ENCODE results near the gene ITGA2B.
"Not testable (repeated sequence)": the region's sequence is repeated elsewhere in the genome, so short reads cannot be mapped to it uniquely, and the experiment has no call there.

ITGA2B gene

GRCh38 chr17:44351961-44352827, 37.3 kb downstream of the ITGA2B start:
- DNase-seq = no peak

DNA sequence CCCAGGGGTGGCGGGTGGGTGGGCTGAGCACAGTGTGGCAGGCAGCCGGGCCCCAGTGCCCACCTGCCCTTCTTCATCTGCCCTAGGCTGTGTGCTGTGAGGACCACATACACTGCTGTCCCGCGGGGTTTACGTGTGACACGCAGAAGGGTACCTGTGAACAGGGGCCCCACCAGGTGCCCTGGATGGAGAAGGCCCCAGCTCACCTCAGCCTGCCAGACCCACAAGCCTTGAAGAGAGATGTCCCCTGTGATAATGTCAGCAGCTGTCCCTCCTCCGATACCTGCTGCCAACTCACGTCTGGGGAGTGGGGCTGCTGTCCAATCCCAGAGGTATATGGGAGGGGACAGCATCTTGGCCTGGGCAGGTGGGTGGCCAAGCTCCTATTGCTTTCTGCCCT, 38.0 kb downstream of the ITGA2B start:
- DNase-seq = no peak

DNA sequence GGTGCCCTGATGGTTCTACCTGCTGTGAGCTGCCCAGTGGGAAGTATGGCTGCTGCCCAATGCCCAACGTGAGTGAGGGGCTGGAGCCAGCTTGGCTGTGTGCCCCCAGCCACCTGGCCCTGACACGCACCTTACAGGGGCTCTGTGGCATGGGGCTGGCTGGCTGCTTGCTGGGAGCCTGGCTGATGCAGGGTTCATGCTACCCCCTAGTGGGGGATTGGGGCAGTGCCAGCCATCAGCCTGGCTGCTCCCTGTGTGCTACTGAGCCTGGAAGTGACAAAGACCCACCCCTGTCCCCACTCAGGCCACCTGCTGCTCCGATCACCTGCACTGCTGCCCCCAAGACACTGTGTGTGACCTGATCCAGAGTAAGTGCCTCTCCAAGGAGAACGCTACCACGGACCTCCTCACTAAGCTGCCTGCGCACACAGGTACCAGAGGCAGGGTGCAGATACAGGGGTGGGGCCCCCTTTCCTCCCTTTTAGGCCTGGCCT, 38.7 kb downstream of the ITGA2B start:
- peak; percentile 72 for DNase-seq

DNA sequence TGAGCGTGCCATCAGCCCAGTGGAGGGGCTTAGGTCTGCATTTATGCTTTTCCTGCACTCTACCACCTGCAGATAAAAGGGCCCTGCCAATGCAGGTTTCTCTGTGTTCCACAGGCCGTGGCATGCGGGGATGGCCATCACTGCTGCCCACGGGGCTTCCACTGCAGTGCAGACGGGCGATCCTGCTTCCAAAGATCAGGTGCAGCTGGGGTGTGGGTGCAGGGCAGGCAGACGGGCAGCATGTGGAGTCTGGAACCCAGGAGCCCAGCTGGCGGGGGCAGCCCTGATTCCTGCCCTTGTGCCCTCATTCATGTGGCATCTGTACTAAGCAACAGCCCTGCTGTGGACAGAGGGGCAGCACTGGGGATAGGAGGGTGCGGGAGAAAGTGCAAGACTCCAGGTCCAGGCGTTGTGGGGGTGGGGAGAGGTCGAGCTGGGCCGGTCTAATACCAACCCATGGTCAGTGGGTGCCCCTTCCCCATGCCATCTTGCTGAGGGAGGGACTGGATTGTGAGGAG, 39.8 kb downstream of the ITGA2B start:
- no peak for DNase-seq

- DNase-seq = no peak
These were observed 40.5 kb downstream of the ITGA2B start for GRCh38 chr17:44348988-44349364.

- DNase-seq = no peak
These were observed 41.0 kb downstream of the ITGA2B start for GRCh38 chr17:44348234-44348987.

- DNase-seq = not testable (repeated sequence)
These were observed 42.0 kb downstream of the ITGA2B start for GRCh38 chr17:44347206-44348055.

DNA sequence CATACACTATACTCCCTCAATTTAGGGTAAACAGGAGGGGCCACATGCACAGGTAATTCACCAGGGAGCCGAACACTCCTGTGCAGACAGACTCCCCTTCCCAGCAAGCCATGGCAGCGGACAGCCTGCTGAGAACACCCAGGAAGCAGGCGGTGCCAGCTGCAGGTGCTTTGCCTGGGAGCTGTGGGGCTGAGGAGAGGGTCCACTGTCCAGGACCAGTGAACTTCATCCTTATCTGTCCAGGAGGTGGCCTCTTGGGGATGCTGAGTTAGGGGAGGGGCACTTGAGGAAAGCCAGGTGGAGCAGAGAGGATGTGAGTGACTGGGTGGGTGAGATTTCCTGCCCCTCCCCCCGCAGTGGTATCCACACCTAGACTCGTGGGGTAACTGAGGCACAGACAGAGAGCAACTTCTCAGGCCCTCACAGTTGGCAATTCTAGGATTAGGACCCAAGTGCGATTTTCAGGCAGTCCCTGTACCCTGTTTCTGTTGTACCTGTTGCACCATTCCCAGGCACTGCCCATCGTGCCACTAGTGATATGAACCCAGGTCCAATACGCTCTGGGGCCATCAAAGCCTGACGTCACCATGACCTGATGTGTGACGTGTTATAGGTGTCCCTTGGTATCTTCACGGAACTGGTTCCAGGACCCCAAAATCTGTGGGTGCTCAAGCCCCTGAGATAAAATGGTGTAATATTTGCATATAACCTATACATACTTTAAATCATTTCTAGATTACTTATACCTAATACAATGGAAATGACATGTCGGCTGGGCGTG, 43.2 kb downstream of the ITGA2B start:
- DNase-seq = no peak

- peak; percentile 32 for DNase-seq
These were observed 43.9 kb downstream of the ITGA2B start for GRCh38 chr17:44345454-44346026.

DNA sequence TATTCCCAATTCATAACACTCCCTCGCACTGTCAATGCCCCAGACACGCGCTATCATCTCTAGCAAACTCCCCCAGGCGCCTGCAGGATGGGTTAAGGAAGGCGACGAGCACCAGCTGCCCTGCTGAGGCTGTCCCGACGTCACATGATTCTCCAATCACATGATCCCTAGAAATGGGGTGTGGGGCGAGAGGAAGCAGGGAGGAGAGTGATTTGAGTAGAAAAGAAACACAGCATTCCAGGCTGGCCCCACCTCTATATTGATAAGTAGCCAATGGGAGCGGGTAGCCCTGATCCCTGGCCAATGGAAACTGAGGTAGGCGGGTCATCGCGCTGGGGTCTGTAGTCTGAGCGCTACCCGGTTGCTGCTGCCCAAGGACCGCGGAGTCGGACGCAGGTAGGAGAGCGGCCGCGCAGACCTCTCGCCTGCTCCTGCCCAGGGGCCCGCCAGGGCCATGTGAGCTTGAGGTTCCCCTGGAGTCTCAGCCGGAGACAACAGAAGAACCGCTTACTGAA, 44.5 kb downstream of the ITGA2B start, which contains the start of gene GRN:
Gene GRN (plus strand): TSS at position 364 of the 515 bp plus-strand sequence. CDS start 3,863 bp downstream, outside the sequence.
- DNase-seq = peak; percentile 80

DNA sequence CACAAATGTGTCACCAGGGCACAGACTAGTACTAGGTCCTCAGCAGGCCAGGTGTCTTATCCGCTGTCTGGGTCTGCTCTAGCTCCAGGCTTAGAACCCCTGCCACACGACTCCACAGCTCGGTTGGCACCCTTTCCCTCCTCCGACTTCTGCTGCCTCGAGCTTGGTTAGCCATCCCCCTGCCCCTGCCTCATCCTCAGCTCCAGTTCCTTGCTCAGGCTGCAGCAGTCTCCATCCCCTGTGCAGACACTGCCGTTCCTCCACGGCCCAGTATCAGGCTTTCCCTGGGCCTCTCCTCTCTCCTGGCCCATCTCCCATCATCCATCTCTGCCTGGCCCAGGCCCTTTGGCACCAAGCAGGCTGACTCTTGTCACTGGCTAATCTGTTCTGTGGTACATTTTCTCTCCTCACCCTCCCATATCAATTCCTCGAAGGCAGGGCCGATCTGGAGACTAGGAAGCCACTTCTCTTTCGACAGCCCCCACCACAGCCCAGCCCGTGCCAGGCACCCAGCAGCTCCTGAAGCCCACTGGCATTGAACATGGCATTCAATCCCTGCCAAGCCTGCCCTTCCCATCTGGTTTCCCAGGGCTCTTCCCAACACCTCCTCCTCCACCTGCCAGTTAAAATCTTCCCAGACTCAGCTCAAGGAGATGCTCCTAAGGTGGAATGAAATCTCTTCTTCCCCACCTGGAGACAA, 45.8 kb downstream of the ITGA2B start:
- no peak for DNase-seq

DNA sequence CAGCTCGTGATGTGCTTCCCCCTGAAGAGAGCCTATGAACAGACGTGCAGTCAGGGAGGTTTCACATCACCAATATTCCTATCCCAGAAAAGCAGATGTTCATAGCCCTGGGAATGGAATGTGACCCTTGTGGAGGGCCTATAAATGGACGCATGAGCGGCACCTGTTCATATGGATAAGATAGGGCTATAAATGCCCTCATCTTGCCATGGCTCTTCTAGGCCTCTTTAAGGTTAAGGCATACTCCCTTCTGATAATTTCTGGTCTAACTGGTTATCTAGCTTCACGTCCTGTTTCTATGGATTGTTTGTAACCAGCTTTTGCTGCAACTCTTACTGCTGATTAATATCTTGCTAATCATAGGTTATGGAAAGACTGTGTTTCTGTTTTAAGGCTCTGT, 48.9 kb downstream of the ITGA2B start:
- DNase-seq = not testable (repeated sequence)

GRCh38 chr17:44338702-44339101, 50.7 kb downstream of the ITGA2B start:
- no peak for DNase-seq

DNA sequence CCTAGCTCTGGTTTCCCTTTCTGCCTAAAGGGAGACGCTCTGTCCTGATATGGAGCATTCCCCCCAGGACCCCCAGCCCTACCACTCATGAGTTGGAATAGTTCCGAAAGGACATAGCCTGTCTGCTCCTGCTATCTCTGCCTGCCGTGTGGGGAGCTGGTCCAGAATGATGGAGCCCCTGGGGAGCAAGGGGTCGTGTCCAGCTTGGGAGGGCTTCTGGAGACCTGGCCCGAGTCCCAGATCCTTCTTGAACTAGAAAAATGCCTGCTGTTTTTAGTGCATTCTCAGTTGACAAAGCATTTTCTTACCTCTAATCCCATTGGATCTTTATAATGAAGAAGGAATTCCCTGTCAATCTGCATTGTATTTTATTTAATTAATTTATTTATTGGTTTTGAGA, 53.5 kb downstream of the ITGA2B start:
- no peak for DNase-seq

DNA sequence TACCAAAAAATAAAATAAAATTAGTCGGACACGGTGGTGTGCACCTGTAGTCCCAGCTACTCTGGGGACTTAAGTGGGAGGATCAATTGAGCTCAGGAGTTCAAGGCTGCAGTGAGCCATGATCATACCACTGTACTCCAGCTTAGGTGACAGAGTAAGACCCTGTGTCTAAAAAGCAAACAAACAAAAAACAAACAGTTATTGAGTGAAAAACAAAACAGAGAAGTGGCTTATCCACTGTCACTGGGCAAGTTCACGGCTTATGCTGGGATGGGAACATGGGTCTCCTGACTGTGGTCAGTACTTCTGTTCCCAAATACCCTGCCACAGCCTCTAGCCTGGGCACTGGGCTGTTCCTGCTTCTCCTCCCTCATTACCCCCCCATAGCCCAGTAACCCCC, 53.9 kb downstream of the ITGA2B start:
- DNase-seq = no peak

DNA sequence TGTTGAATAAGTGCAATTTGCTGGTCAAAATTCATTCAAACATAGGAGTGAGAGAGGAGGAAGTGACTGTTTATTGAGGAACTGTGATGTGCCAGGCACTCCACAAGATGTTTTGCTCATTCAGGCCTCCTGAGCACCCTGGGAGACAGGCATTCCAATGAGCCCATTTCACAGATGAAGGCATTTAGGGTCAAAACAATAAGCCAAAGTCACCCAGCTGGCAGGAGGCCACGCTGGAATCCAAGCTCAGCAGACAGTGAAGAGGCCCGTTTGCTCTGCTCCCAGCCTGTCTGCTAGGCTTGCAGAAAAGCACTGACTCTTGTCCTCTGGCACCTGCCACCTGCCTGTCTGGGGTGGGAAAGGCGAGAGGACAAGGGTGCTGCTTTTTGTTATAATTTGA, 54.7 kb downstream of the ITGA2B start:
- DNase-seq = no peak

GRCh38 chr17:44334315-44334714, 55.1 kb downstream of the ITGA2B start:
- no peak for DNase-seq

DNA sequence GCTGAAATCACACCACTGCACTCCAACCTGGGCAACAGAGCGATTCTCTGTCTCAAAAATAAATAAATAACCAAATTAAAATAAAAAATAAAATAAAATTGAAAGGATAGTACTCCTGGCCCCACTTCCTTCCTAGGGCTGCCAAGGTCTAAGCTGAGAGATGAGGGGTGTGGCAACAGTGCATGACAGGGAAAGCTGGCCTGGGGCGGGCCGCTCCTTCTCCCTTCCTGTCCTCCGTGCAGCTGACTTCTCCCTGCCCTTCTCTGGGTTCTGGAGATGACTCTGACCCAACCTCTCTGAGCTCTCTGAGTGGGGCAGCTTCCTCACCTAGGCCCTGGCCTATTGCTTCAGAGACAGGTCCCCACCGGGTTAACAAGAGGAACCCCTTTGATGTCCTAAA, 56.1 kb downstream of the ITGA2B start:
- no peak for DNase-seq

- peak; percentile 66 for DNase-seq
These were observed 58.1 kb downstream of the ITGA2B start for GRCh38 chr17:44331249-44331760.

DNA sequence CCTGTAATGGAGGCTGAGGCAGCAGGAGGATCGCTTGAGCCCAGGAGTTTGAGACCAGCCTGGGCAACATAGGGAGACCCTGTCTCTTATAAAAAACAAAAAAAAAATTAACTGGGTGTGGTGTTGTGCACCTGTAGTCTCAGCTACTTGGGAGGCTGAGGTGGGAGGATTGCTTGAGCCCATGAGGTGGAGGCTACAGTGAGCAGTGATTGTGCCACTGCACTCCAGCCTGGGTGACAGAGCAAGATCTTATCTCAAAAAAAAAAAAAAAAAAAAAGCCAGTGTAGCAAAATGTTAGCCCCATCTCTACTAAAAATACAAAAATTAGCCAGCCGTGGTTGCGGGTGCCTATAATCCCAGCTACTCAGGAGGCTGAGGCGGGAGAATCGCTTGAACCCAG, 59.2 kb downstream of the ITGA2B start:
- not testable (repeated sequence) for DNase-seq

Data from activated CD4-positive, alpha-beta T cell treated with anti-CD3 and anti-CD28 coated beads, Interleukin-2, amount 50 U/mL, for 1 hour (primary cell).